Liver (tissue), 9 donors: Measurements from ENCODE around the gene LENEP. TPM values are rescaled to one million over a fixed set of nuclear protein-coding genes. Genes with fewer than 3 reads are reported as not detected.

Experiments used
- DNase-seq: peaks from one replicate; pipeline ENCODE4 v3.0.0-alpha.2; 2017; ENCODE audit warnings: low spot score
- H3K27ac ChIP-seq, 2 donors: one replicate each; pipeline ENCODE4 v1.7.0; 2013; ENCODE audit warnings: inconsistent platforms in 2 of 2, low read length in 2 of 2, control low read depth in 1 of 2, low read depth in 1 of 2, mild to moderate bottlenecking in 1 of 2
- H3K27me3 ChIP-seq, 4 donors: one replicate each; pipeline versions ENCODE4 v1.6.1 to v1.7.0; 2013; ENCODE audit warnings: low read length in 3 of 4, inconsistent platforms in 1 of 4, mild to moderate bottlenecking in 1 of 4, moderate library complexity in 1 of 4; ENCODE audit not compliant: control insufficient read depth in 4 of 4, insufficient read depth in 4 of 4
- H3K36me3 ChIP-seq, 4 donors: one replicate each; pipeline versions ENCODE4 v1.6.1 to v1.7.0; 2013; ENCODE audit warnings: low read length in 3 of 4, mild to moderate bottlenecking in 3 of 4, low read depth in 1 of 4, moderate library complexity in 1 of 4; ENCODE audit not compliant: control insufficient read depth in 4 of 4, insufficient read depth in 3 of 4
- H3K4me1 ChIP-seq, 4 donors: one replicate each; pipeline versions ENCODE4 v1.6.1 to v1.7.0; 2013; ENCODE audit warnings: low read length in 3 of 4, mild to moderate bottlenecking in 3 of 4, moderate library complexity in 1 of 4; ENCODE audit not compliant: control insufficient read depth in 4 of 4, insufficient read depth in 4 of 4
- H3K4me3 ChIP-seq, 3 donors: one replicate each; pipeline versions ENCODE4 v1.6.1 to v1.7.0; 2013; ENCODE audit warnings: low read length in 3 of 3, control low read depth in 1 of 3, low read depth in 1 of 3, mild to moderate bottlenecking in 1 of 3
- H3K9ac ChIP-seq, 2 donors: one replicate each; pipeline ENCODE4 v1.7.0; 2013; ENCODE audit warnings: low read length in 2 of 2, mild to moderate bottlenecking in 2 of 2, moderate library complexity in 2 of 2, control low read depth in 1 of 2, low read depth in 1 of 2
- H3K9me3 ChIP-seq, 4 donors: one replicate each; pipeline versions ENCODE4 v1.6.1 to v1.7.0; 2013; ENCODE audit warnings: low read length in 3 of 4; ENCODE audit not compliant: control insufficient read depth in 4 of 4
- ATF3 ChIP-seq: IDR thresholded peaks from 2 replicates; pipeline ENCODE4 v1.6.1; 2016; ENCODE audit warnings: antibody characterized with exemption
- FOXA1 ChIP-seq: IDR thresholded peaks from 2 replicates; pipeline ENCODE4 v1.6.1; 2016; ENCODE audit warnings: antibody characterized with exemption
- HNF4G ChIP-seq: IDR thresholded peaks from 2 replicates; pipeline ENCODE4 v1.6.1; 2016; ENCODE audit warnings: antibody characterized with exemption
- NR2F2 ChIP-seq: IDR thresholded peaks from 2 replicates; pipeline ENCODE4 v1.6.1; 2016; ENCODE audit warnings: antibody characterized with exemption
- REST ChIP-seq: IDR thresholded peaks from 2 replicates; pipeline ENCODE4 v1.6.1; 2016; ENCODE audit warnings: antibody characterized with exemption, mild to moderate bottlenecking
- RXRA ChIP-seq, 2 donors: IDR thresholded peaks; 2 replicates each; pipeline ENCODE4 v1.6.1; 2017 to 2018; ENCODE audit warnings: antibody characterized with exemption in 2 of 2, mild to moderate bottlenecking in 1 of 2
- ZBTB33 ChIP-seq: IDR thresholded peaks from 2 replicates; pipeline ENCODE4 v1.6.1; 2016; ENCODE audit warnings: antibody characterized with exemption
- WGBS: extraction: QIAGEN DNeasy Blood & Tissue Kit; methylation state at CpG from one replicate; pipeline ENCODE4 v1.1.7; 2013; 5-methylcytosine and 5-hydroxymethylcytosine counted together
- polyA plus RNA-seq, 2 donors: library from polyadenylated mRNA; stranded (reverse) in 1 of 2; unstranded in 1 of 2; fragments of 200-250 nt in 1 of 2; fragments of >200 nt in 1 of 2; fragmentation: Nextera tagmentation in 1 of 2; extraction: Ambion mirVana in 1 of 2; gene quantifications; one replicate each; pipeline versions ENCODE4 v1.2.1 to v1.2.3, GENCODE V29; 2013 to 2015
- total RNA-seq, 2 donors: library from RNA; depleted of rRNA; stranded (reverse); fragments of >200 nt; gene quantifications; one replicate each; pipeline ENCODE4 v1.2.3, GENCODE V29; 2014
- donor health status: healthy.
- donor health status: healthy.
- donor health status: healthy.
- donor health status: healthy.
- donor health status: healthy.

Gene LENEP
- total and polyA plus RNA-seq, 4 donors = 0.42 TPM; not detected in 3

GRCh38 chr1:154945962-154946850, 47.2 kb upstream of the LENEP start (continued):
- TF ChIP-seq FOXA1 (no peak), RXRA (IDR thresholded peaks at IDR 0.05) (no peak), ATF3 (no peak)

GRCh38 chr1:154948079-154948478, 45.3 kb upstream of the LENEP start:
- no peak overlapping the region for H3K27ac ChIP-seq
- H3K9ac ChIP-seq = no peak overlapping the region
- DNase-seq = no peak
- no peaks in the 10 kb centered on the region for H3K27me3 ChIP-seq
- no peak overlapping the region for H3K4me3 ChIP-seq
- H3K4me1 ChIP-seq = peaks cover 6 to 27% (median 23%) of the 10 kb centered on the region in 4 donors
- no peaks in the 10 kb centered on the region for H3K9me3 ChIP-seq
- no peak for TF ChIP-seq HNF4G
- TF ChIP-seq REST = no peak
- TF ChIP-seq NR2F2 = no peak
- TF ChIP-seq ZBTB33 = no peak
- peaks cover 0 to 23% (median 4%) of the 10 kb centered on the region in 4 donors for H3K36me3 ChIP-seq
- 94% methylated on average over 11 of the region's 11 CpGs for WGBS

GRCh38 chr1:154951901-154952657, 41.3 kb upstream of the LENEP start:
- 82% methylated on average over 15 of the region's 15 CpGs for WGBS
- Histone ChIP-seq H3K27ac (no peak overlapping the region), H3K36me3 (peaks cover 0 to 23% (median 4%) of the 10 kb centered on the region in 4 donors), H3K27me3 (no peaks in the 10 kb centered on the region), H3K4me1 (peaks cover 9 to 40% (median 24%) of the 10 kb centered on the region in 4 donors), H3K9ac (no peak overlapping the region), H3K9me3 (no peaks in the 10 kb centered on the region), H3K4me3 (no peak overlapping the region)
- no peak for DNase-seq
- TF ChIP-seq ZBTB33 = no peak
